GM04503 (cell line): Measurements from ENCODE around the gene E4F1.

ENCODE experiments used
- DNase-seq: peaks from one replicate; pipeline ENCODE4 v3.0.0-alpha.2; 2012; ENCODE audit warnings: low read depth

E4F1 gene

GRCh38 chr16:2223221-2223941 is at the start of gene E4F1:
E4F1 (plus strand) TSS chr16:2223591; CDS start chr16:2223614, 23 bp downstream.
- peak; percentile 90 for DNase-seq

- DNase-seq, result no peak
These were observed 49.5 kb upstream of the E4F1 start for GRCh38 chr16:2173916-2174315.

GRCh38 chr16:2174396-2175131 is 48.8 kb upstream of the E4F1 start:
- DNase-seq, result no peak

- DNase-seq, result no peak
These were observed 47.9 kb upstream of the E4F1 start for GRCh38 chr16:2175454-2175853.

GRCh38 chr16:2176047-2176446 is 47.3 kb upstream of the E4F1 start:
- no peak for DNase-seq

- DNase-seq, result no peak
These were observed 46.3 kb upstream of the E4F1 start for GRCh38 chr16:2177101-2177500.

GRCh38 chr16:2177561-2177960 is 45.8 kb upstream of the E4F1 start:
- no peak for DNase-seq

GRCh38 chr16:2178321-2179106 is 44.9 kb upstream of the E4F1 start:
- no peak for DNase-seq

GRCh38 chr16:2179107-2179501 is 44.3 kb upstream of the E4F1 start:
- DNase-seq, result no peak

- DNase-seq, result no peak
These were observed 43.8 kb upstream of the E4F1 start for GRCh38 chr16:2179576-2179975.

- no peak for DNase-seq
These were observed 42.9 kb upstream of the E4F1 start for GRCh38 chr16:2180461-2180860.

- DNase-seq, result no peak
These were observed 42.1 kb upstream of the E4F1 start for GRCh38 chr16:2180962-2181923.

GRCh38 chr16:2181952-2182351 is 41.4 kb upstream of the E4F1 start:
- no peak for DNase-seq

- no peak for DNase-seq
These were observed 39.7 kb upstream of the E4F1 start for GRCh38 chr16:2183671-2184070.

GRCh38 chr16:2184346-2184745 is 39.0 kb upstream of the E4F1 start:
- no peak for DNase-seq

GRCh38 chr16:2184962-2185361 is 38.4 kb upstream of the E4F1 start:
- no peak for DNase-seq

GRCh38 chr16:2186064-2186463 is 37.3 kb upstream of the E4F1 start:
- DNase-seq, result no peak

- no peak for DNase-seq
These were observed 36.9 kb upstream of the E4F1 start for GRCh38 chr16:2186505-2186904.

GRCh38 chr16:2187212-2187611 is 36.2 kb upstream of the E4F1 start:
- DNase-seq, result no peak

GRCh38 chr16:2188395-2188794 is 35.0 kb upstream of the E4F1 start:
- no peak for DNase-seq

GRCh38 chr16:2189252-2189893 is 34.0 kb upstream of the E4F1 start:
- DNase-seq, result no peak
